Upper lobe of left lung (tissue), 6 donors: ENCODE measurements around the gene SNRPN. TPM values are rescaled to one million over a fixed set of nuclear protein-coding genes. Genes with fewer than 3 reads are reported as not detected.
"Not testable (repeated sequence)": the region's sequence is repeated elsewhere in the genome, so short reads cannot be mapped to it uniquely, and the experiment has no call there.

Experiments
- ATAC-seq, 2 donors: fragments of 200-7000 bp; cut with Tn5 transposase; one replicate each; pipeline ENCODE4 v1.9.1; 2022; ENCODE audit warnings: mild to moderate bottlenecking in 2 of 2, moderate library complexity in 2 of 2; ENCODE audit not compliant: low FRiP score in 2 of 2
- DNase-seq, 2 donors: peaks; one replicate each; pipeline ENCODE4 v3.0.0-alpha.2; 2019 to 2020
- H3K27ac ChIP-seq, 4 donors: fragments of 200-600 bp; sonication (generic); one replicate each; pipeline ENCODE4 v1.5.1; 2016 to 2019
- H3K27me3 ChIP-seq, 4 donors: fragments of 200-600 bp; sonication (generic); one replicate each; pipeline ENCODE4 v1.5.1; 2017 to 2019
- H3K36me3 ChIP-seq, 4 donors: fragments of 200-600 bp; sonication (generic); one replicate each; pipeline ENCODE4 v1.5.1; 2016 to 2019
- H3K4me1 ChIP-seq, 4 donors: fragments of 200-600 bp; sonication (generic); one replicate each; pipeline ENCODE4 v1.5.1; 2018 to 2019
- H3K4me3 ChIP-seq, 4 donors: fragments of 200-600 bp; sonication (generic); one replicate each; pipeline ENCODE4 v1.5.1; 2017 to 2019; ENCODE audit warnings: mild to moderate bottlenecking in 2 of 4, moderate library complexity in 1 of 4
- H3K9me3 ChIP-seq, 4 donors: fragments of 200-600 bp; sonication (generic); one replicate each; pipeline ENCODE4 v1.5.1; 2018 to 2019
- CTCF ChIP-seq, 6 experiments: fragments of 450-650 bp in 4 of 6; fragments of 200-600 bp in 2 of 6; sonication (generic) in 2 of 6; IDR thresholded peaks; one replicate each; pipeline ENCODE4 v1.5.1; 2016 to 2019; ENCODE audit warnings: antibody characterized with exemption in 6 of 6
- EP300 ChIP-seq, 4 donors: sonication (generic); formaldehyde crosslinking; IDR thresholded peaks; one replicate each; pipeline ENCODE4 v1.5.1; 2017; ENCODE audit warnings: antibody characterized with exemption in 4 of 4, control low read depth in 2 of 4
- POLR2A ChIP-seq, 4 donors: fragments of 450-650 bp; IDR thresholded peaks; one replicate each; pipeline ENCODE4 v1.5.1; 2016 to 2017; ENCODE audit warnings: antibody characterized with exemption in 4 of 4, mild to moderate bottlenecking in 2 of 4
- POLR2AphosphoS5 ChIP-seq, 2 donors: sonication (generic); formaldehyde crosslinking; IDR thresholded peaks; one replicate each; pipeline ENCODE4 v1.5.1; 2017; ENCODE audit warnings: antibody characterized with exemption in 2 of 2
- WGBS, 2 donors: methylation state at CpG; one replicate each; pipeline ENCODE4 v1.1.5; 2017 to 2018; 5-methylcytosine and 5-hydroxymethylcytosine counted together
- total RNA-seq, 6 donors: library from RNA; depleted of rRNA in 4 of 6; stranded (reverse); fragments of >200 nt in 4 of 6; gene quantifications; one replicate each; pipeline versions ENCODE4 v1.1.0 to v1.2.1, GENCODE V29; 2016 to 2021
- donor health status: DM: no; HTN: no; CAD: no; lungs with moderate emphysema.
- donor health status: DM: no; HTN: yes; CAD: no; lungs with severe emphysema.

SNRPN gene
- total RNA-seq, result 100 to 1,000 TPM in 2 of 6 donors, 10 to 100 TPM in 4; 72.4 to 133 (median 92.4) TPM

GRCh38 chr15:24954783-24955530 is at the start of gene SNRPN, which contains the start of gene SNURF:
TSS of gene SNRPN (plus strand) at chr15:24954987. CDS start at chr15:24974454, 19,467 bp downstream.
TSS of gene SNURF (plus strand) at chr15:24954987. CDS start at chr15:24955049, 62 bp downstream.
- 59 to 71% methylated on average over 24 to 47 of the region's 47 CpGs for WGBS, 2 donors
- peak within 1 kb of the TSS; percentile 60 to 78 (median 64) for H3K4me3 ChIP-seq
- H3K4me1 ChIP-seq, result peaks cover 0 to 2% (median 0%) of the 10 kb centered on the region in 4 donors
- TF ChIP-seq POLR2A (IDR thresholded peaks at IDR 0.05), result peak in 3 of 4 donors; percentile 63 to 84 (median 78)
- peak; percentile 81 to 92 for TF ChIP-seq POLR2AphosphoS5 (IDR thresholded peaks at IDR 0.05)
- no peak for TF ChIP-seq EP300 (IDR thresholded peaks at IDR 0.05)
- H3K9me3 ChIP-seq, result peaks cover 0 to 6% (median 0%) of the 10 kb centered on the region in 4 donors
- DNase-seq (peak; percentile 76 to 92), ATAC-seq (peak; percentile 81 to 91)
- H3K36me3 ChIP-seq, result no peaks in the 10 kb centered on the region
- H3K27me3 ChIP-seq, result no peaks in the 10 kb centered on the region
- peak within 1 kb of the TSS; percentile 87 to 94 (median 90) for H3K27ac ChIP-seq

- ATAC-seq, result no peak
- H3K27ac ChIP-seq, result no peak overlapping the region
Observed at GRCh38 chr15:24916305-24917009, 38.3 kb upstream of the SNRPN start.

GRCh38 chr15:24917431-24917830 is 37.4 kb upstream of the SNRPN start:
- Histone ChIP-seq H3K9me3 (no peaks in the 10 kb centered on the region), H3K36me3 (no peaks in the 10 kb centered on the region), H3K27me3 (no peaks in the 10 kb centered on the region), H3K27ac (no peak overlapping the region), H3K4me1 (no peaks in the 10 kb centered on the region), H3K4me3 (no peak overlapping the region)
- TF ChIP-seq EP300 (IDR thresholded peaks at IDR 0.05), result no peak
- TF ChIP-seq POLR2AphosphoS5 (IDR thresholded peaks at IDR 0.05), result no peak
- no peak for TF ChIP-seq CTCF (IDR thresholded peaks at IDR 0.05)
- TF ChIP-seq POLR2A (IDR thresholded peaks at IDR 0.05), result no peak
- WGBS, 2 donors, result 88 to 90% methylated on average over 14 of the region's 14 CpGs
- DNase-seq (no peak), ATAC-seq (no peak)

More at GRCh38 chr15:24916305-24917009, 38.3 kb upstream of the SNRPN start:
- no peaks in the 10 kb centered on the region for H3K27me3 ChIP-seq
- TF ChIP-seq POLR2AphosphoS5 (IDR thresholded peaks at IDR 0.05), result no peak
- no peak for TF ChIP-seq CTCF (IDR thresholded peaks at IDR 0.05)
- TF ChIP-seq EP300 (IDR thresholded peaks at IDR 0.05), result no peak
- no peak for TF ChIP-seq POLR2A (IDR thresholded peaks at IDR 0.05)
- no peaks in the 10 kb centered on the region for H3K9me3 ChIP-seq
- H3K4me1 ChIP-seq, result no peaks in the 10 kb centered on the region
- no peak overlapping the region for H3K4me3 ChIP-seq
- 55 to 59% methylated on average over 8 of the region's 8 CpGs for WGBS, 2 donors
- no peak for DNase-seq
- H3K36me3 ChIP-seq, result no peaks in the 10 kb centered on the region

GRCh38 chr15:24919446-24919845 is 35.3 kb upstream of the SNRPN start:
- no peak overlapping the region for H3K27ac ChIP-seq
- no peaks in the 10 kb centered on the region for H3K27me3 ChIP-seq
- H3K36me3 ChIP-seq, result no peaks in the 10 kb centered on the region
- DNase-seq, result no peak
- no peaks in the 10 kb centered on the region for H3K4me1 ChIP-seq
- 76 to 85% methylated on average over 2 of the region's 2 CpGs for WGBS, 2 donors
- TF ChIP-seq POLR2AphosphoS5 (IDR thresholded peaks at IDR 0.05) (no peak), CTCF (IDR thresholded peaks at IDR 0.05) (no peak), EP300 (IDR thresholded peaks at IDR 0.05) (no peak), POLR2A (IDR thresholded peaks at IDR 0.05) (no peak)
- no peak overlapping the region for H3K4me3 ChIP-seq
- no peaks in the 10 kb centered on the region for H3K9me3 ChIP-seq
- no peak for ATAC-seq

- H3K4me3 ChIP-seq, DNase-seq, H3K4me1 ChIP-seq, ATAC-seq, H3K9me3 ChIP-seq, H3K27ac ChIP-seq, H3K27me3 ChIP-seq, H3K36me3 ChIP-seq: not testable (repeated sequence)
- 89 to 90% methylated on average over 5 to 6 of the region's 6 CpGs for whole genome bisulfite sequencing, 2 donors
Observed at GRCh38 chr15:24922781-24923180, 32.0 kb upstream of the SNRPN start.
